Thyroid gland (tissue), 4 donors: ENCODE results near the gene GRAMD4.

Experiments used
- CTCF ChIP-seq, 6 experiments: fragments of 200-600 bp in 3 of 6; fragments of 450-650 bp in 3 of 6; sonication (generic) in 3 of 6; IDR thresholded peaks; one replicate each; pipeline ENCODE4 v1.5.1; 2016 to 2019; ENCODE audit warnings: antibody characterized with exemption in 6 of 6, mild to moderate bottlenecking in 2 of 6, inconsistent platforms in 1 of 6, moderate library complexity in 1 of 6
- POLR2A ChIP-seq, 2 donors: fragments of 450-650 bp; IDR thresholded peaks; one replicate each; pipeline ENCODE4 v1.6.1; 2017; ENCODE audit warnings: antibody characterized with exemption in 2 of 2, mild to moderate bottlenecking in 2 of 2, moderate library complexity in 1 of 2

GRCh38 chr22:46652847-46653331 lies 32.7 kb downstream of the GRAMD4 start:
- TF ChIP-seq CTCF (IDR thresholded peaks at IDR 0.05) (no peak), POLR2A (IDR thresholded peaks at IDR 0.05) (no peak)
